ENCODE results near the gene AK4.

- TF ChIP-seq POLR2AphosphoS5 (IDR thresholded peaks at IDR 0.05; ENCODE audit: low read depth, low read length) (no peak), REST (IDR thresholded peaks at IDR 0.05; ENCODE audit: insufficient read depth in 1 of 2, low read depth in 2 of 2, low read length in 2 of 2) (no peak), TAF1 (IDR thresholded peaks at IDR 0.05; ENCODE audit: borderline replicate concordance, insufficient read depth, low read length) (no peak), SIN3A (IDR thresholded peaks at IDR 0.05; ENCODE audit: borderline replicate concordance, insufficient read depth, low read length) (no peak), FOXP2 (optimal IDR thresholded peaks at IDR 0.05; ENCODE audit: borderline replicate concordance, extremely low read depth, extremely low read length, insufficient read depth) (no peak)
These were observed 33.0 kb downstream of the AK4 start for GRCh38 chr1:65180977-65181376.

All from PFSK-1 (cell line).